Femur (tissue), 1 donor: ENCODE results near the gene MOGAT1.
"Not testable (repeated sequence)": the region's sequence is repeated elsewhere in the genome, so short reads cannot be mapped to it uniquely, and the experiment has no call there.

Source experiments
- DNase-seq: peaks from one replicate; pipeline ENCODE4 v3.0.0-alpha.2; 2017

MOGAT1 gene

GRCh38 chr2:222710736-222711135 lies 39.3 kb downstream of the MOGAT1 start:
- DNase-seq, result no peak

GRCh38 chr2:222711315-222711940 lies 40.0 kb downstream of the MOGAT1 start:
- DNase-seq, result no peak

- DNase-seq, result no peak
These were observed 41.5 kb downstream of the MOGAT1 start for GRCh38 chr2:222713002-222713401.

GRCh38 chr2:222714361-222715241 lies 43.1 kb downstream of the MOGAT1 start:
- DNase-seq, result peak; percentile 53

GRCh38 chr2:222715742-222716141 lies 44.3 kb downstream of the MOGAT1 start:
- DNase-seq, result no peak

- not testable (repeated sequence) for DNase-seq
These were observed 48.3 kb downstream of the MOGAT1 start for GRCh38 chr2:222719787-222720186.

GRCh38 chr2:222721597-222721996 lies 50.1 kb downstream of the MOGAT1 start:
- DNase-seq, result not testable (repeated sequence)

GRCh38 chr2:222722327-222722946 lies 51.0 kb downstream of the MOGAT1 start:
- DNase-seq, result no peak

- DNase-seq, result no peak
These were observed 52.8 kb downstream of the MOGAT1 start for GRCh38 chr2:222724208-222724607.

- DNase-seq, result no peak
These were observed 57.2 kb downstream of the MOGAT1 start for GRCh38 chr2:222728621-222729020.

- DNase-seq, result peak; percentile 48
These were observed 59.0 kb downstream of the MOGAT1 start for GRCh38 chr2:222730366-222730999.

- DNase-seq, result peak; percentile 35
These were observed 59.8 kb downstream of the MOGAT1 start for GRCh38 chr2:222731201-222731621.

- peak; percentile 68 for DNase-seq
These were observed 61.2 kb downstream of the MOGAT1 start for GRCh38 chr2:222732489-222733178.

GRCh38 chr2:222733470-222733845 lies 62.0 kb downstream of the MOGAT1 start:
- no peak for DNase-seq

GRCh38 chr2:222733846-222734702 lies 62.6 kb downstream of the MOGAT1 start:
- DNase-seq, result peak; percentile 54

- DNase-seq, result no peak
These were observed 63.2 kb downstream of the MOGAT1 start for GRCh38 chr2:222734703-222735014.

- peak; percentile 76 for DNase-seq
These were observed 64.8 kb downstream of the MOGAT1 start for GRCh38 chr2:222736301-222736700.

GRCh38 chr2:222736924-222737323 lies 65.5 kb downstream of the MOGAT1 start:
- no peak for DNase-seq

GRCh38 chr2:222738312-222738711 lies 66.9 kb downstream of the MOGAT1 start:
- DNase-seq, result no peak

- no peak for DNase-seq
These were observed 67.4 kb downstream of the MOGAT1 start for GRCh38 chr2:222738809-222739208.

- no peak for DNase-seq
These were observed 68.5 kb downstream of the MOGAT1 start for GRCh38 chr2:222739939-222740338.
